GM19455 (cell line): ENCODE measurements around the gene NEMP2.
"Not testable (repeated sequence)": the region's sequence is repeated elsewhere in the genome, so short reads cannot be mapped to it uniquely, and the experiment has no call there.

Source experiments
- ATAC-seq: cut with Tn5 transposase; IDR thresholded peaks from one replicate; pipeline ENCODE4 v1.9.1; 2021; ENCODE audit not compliant: unreplicated experiment

Gene NEMP2

GRCh38 chr2:190494600-190495227 is 39.8 kb downstream of the NEMP2 start:
- ATAC-seq: not testable (repeated sequence)

GRCh38 chr2:190493095-190493494 is 41.4 kb downstream of the NEMP2 start:
- no peak for ATAC-seq

- ATAC-seq: no peak
Observed at GRCh38 chr2:190490502-190490901, 44.0 kb downstream of the NEMP2 start.

- no peak for ATAC-seq
Observed at GRCh38 chr2:190489475-190489874, 45.0 kb downstream of the NEMP2 start.

- ATAC-seq: no peak
Observed at GRCh38 chr2:190488516-190489233, 45.8 kb downstream of the NEMP2 start.

- no peak for ATAC-seq
Observed at GRCh38 chr2:190486037-190486623, 48.4 kb downstream of the NEMP2 start.

GRCh38 chr2:190482451-190482850 is 52.1 kb downstream of the NEMP2 start:
- no peak for ATAC-seq

- no peak for ATAC-seq
Observed at GRCh38 chr2:190481339-190481738, 53.2 kb downstream of the NEMP2 start.

GRCh38 chr2:190478572-190479195 is 55.8 kb downstream of the NEMP2 start:
- no peak for ATAC-seq

- no peak for ATAC-seq
Observed at GRCh38 chr2:190477661-190478454, 56.7 kb downstream of the NEMP2 start.

GRCh38 chr2:190470256-190470826 is 64.2 kb downstream of the NEMP2 start:
- no peak for ATAC-seq

GRCh38 chr2:190469771-190470170 is 64.8 kb downstream of the NEMP2 start:
- no peak for ATAC-seq

GRCh38 chr2:190468814-190469569 is 65.5 kb downstream of the NEMP2 start:
- peak; percentile 61 for ATAC-seq

GRCh38 chr2:190468354-190468753 is 66.2 kb downstream of the NEMP2 start:
- not testable (repeated sequence) for ATAC-seq

- peak; percentile 43 for ATAC-seq
Observed at GRCh38 chr2:190467575-190468083, 66.9 kb downstream of the NEMP2 start.

GRCh38 chr2:190466819-190467446 is 67.6 kb downstream of the NEMP2 start:
- ATAC-seq: no peak

- peak; percentile 44 for ATAC-seq
Observed at GRCh38 chr2:190465060-190465459, 69.5 kb downstream of the NEMP2 start.

GRCh38 chr2:190462611-190463010 is 71.9 kb downstream of the NEMP2 start:
- ATAC-seq: no peak

- ATAC-seq: no peak
Observed at GRCh38 chr2:190462181-190462580, 72.3 kb downstream of the NEMP2 start.
